ENCODE data around the gene CCDC85C. TPM values are rescaled to one million over a fixed set of nuclear protein-coding genes. Genes with fewer than 3 reads are reported as not detected.

Gene CCDC85C
- total RNA-seq, 1 donor from 2014 or later: 18.6 TPM

- DNase-seq (ENCODE audit: extremely low read depth, low read depth, low spot score): no peak
These were observed 87.7 kb downstream of the CCDC85C start for GRCh38 chr14:99516156-99516870.

- no peak for DNase-seq (ENCODE audit: extremely low read depth, low read depth, low spot score)
These were observed 88.5 kb downstream of the CCDC85C start for GRCh38 chr14:99515301-99516155.

DNA sequence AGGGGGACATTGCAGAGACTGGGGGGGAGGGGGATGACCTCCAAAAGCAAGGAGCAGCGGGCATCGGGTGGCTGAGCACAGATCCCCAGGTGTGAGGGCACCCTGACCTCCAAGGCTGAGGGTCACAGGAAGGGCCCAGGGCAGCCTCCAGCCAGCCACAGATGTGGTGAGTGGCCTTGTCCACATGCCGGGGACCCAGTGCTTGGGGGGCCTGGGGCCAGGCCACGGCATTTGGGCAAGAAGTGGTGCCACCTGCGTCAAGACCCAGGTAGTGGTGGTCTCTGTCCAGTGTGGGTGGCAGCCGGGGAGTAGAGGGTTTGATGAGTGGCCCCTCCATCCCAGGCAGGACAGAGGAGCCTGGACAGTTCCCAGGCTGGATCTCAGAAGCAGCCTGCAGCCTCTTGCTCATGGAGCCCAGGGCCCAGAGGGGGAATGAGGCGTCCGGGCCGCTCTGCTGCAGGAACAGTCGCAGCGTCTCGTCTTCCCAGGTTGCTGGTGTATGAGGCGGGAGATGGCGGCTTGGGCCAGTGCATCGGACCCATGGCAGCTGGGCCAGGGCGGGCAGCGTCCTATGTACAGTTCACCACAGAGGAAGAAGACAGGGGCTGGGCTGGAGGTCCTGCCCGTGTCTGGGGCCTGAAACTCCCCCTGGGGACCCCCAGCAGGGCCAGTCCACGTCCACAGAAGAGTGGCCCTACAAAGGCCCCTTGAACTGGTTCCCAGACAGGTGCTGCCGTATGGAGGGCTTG is 89.3 kb downstream of the CCDC85C start:
- no peak for DNase-seq (ENCODE audit: extremely low read depth, low read depth, low spot score)

DNA sequence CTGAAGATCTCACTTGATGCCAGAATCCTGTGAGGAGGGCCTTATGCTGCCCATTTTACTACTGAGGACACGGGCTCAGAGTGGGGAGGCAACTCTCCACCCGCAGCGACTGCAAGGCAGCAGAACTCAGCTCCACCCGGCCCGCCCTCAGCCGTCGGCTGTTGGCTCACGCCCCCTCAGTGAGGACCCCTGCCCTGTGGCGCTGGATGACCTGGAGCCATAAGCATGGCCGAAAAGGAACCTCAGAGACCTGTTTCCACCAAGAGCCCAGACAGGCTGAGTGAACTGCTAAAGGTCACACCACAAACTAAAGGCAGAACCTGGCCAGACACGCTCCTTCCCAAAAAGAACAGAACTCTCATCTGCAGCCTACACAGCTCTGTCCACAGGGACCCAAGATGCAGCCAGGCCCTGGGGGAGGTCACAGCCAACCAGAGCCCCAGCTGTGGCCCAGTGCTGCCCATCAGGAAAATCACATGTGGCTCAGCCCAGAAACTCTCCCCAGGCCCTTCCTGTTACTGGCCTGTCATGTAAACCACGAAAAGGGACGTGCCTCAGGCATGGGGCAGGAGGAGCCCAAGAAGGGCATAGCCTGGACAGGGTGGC is 90.0 kb downstream of the CCDC85C start:
- DNase-seq (ENCODE audit: extremely low read depth, low read depth, low spot score): no peak

DNA sequence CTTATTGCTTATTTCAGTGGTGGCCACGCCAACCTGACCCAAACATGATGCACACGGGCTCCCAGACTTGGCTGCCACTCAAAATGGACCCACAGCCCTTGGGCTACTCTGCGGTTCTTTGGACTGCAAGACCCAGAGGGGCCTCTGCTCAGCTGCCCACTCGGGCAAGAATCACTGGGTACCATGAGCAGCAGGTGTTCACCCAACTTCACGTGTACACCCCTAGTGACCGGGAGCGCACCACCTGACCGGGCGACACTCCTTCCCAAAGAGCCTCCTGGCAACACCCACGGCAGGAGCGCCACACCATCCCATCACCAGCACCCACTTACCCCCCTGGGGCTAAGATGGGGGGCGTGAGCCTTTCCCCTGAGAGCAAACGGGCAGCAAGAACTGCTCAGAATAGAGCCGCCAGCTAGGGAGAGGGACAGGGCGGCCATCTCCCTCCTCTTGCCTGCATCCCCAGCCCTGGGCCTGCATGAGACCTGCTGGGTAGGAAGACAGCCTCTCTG is 90.8 kb downstream of the CCDC85C start:
- DNase-seq (ENCODE audit: extremely low read depth, low read depth, low spot score): no peak

- no peak for DNase-seq (ENCODE audit: extremely low read depth, low read depth, low spot score)
These were observed 91.3 kb downstream of the CCDC85C start for GRCh38 chr14:99512571-99513182.

DNA sequence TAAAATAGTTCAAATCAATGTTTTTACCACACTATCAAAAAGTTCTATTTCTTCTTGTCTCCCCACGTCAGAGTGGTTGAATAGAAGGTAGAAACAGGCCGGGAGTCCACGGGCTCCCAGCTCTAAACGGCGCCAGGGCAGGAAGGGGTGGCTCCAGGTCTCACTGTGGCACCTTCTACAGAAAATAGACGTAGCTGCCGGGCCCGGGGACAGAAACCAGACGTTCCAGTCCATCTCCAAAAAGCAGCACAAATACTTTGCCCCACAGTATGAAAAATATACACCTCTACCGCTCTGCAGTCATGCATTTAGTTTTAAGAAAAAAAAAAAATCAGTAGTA is 91.9 kb downstream of the CCDC85C start:
- DNase-seq (ENCODE audit: extremely low read depth, low read depth, low spot score): no peak

GRCh38 chr14:99511421-99512109 is 92.4 kb downstream of the CCDC85C start:
- no peak for DNase-seq (ENCODE audit: extremely low read depth, low read depth, low spot score)

GRCh38 chr14:99510556-99511139 is 93.4 kb downstream of the CCDC85C start:
- no peak for DNase-seq (ENCODE audit: extremely low read depth, low read depth, low spot score)

DNA sequence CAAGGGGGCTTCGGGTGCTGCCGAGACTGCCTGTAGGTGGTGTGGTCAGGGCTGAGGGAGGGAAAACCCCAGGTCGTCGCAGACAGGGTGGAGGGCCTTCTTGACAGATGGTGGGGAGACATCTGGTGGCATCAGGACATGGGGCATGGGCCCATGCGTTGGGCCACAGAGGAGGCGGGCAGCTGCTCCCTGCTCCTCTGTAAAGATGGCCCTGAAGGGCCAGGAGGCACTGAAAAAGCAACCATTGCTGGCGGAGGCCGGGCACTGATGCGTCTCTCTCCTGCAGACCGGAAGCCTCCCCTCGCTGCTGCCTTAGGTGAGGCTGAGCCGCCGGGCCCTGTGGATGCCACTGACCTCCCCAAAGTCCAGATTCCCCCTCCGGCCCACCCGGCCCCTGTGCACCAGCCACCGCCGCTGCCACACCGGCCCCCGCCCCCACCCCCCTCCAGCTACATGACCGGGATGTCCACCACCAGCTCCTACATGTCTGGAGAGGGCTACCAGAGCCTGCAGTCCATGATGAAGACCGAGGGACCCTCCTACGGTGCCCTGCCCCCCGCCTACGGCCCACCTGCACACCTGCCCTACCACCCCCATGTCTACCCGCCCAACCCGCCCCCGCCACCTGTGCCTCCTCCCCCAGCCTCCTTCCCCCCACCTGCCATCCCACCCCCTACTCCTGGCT is 94.0 kb downstream of the CCDC85C start:
- no peak for DNase-seq (ENCODE audit: extremely low read depth, low read depth, low spot score)

DNA sequence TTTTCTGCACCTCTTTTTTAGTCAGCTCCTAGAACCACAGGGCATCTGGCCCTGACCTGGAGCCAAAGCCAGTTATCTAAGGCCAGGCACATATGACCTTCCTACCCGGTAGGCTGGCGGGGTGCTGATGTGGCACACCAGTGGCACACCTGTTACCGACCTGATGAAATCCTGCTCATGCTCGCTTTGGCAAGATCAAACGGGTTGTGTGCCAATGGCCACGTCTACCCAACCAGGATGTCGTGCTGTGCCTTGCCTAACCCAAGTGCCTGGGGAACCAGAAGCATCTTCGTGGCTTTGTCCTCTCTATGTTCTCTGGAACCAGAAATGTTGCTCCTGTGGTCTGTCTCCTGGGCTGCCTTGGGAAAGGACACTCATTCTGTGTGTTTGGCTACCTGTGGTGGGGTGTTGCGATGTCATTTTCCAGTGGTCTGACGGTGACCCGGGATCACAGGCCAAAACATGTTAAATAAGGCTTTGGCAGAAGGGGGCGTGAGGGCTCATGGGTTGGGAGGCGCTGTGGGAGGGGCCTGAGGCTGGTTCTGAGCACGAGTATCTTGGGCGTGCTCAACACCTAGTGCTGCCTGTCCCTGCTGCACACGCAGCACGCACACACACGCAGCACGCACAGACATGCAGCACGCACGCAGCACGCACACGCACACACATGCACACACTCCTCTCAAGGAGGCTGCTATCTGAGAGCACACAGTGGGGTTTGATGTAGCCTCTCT is 94.9 kb downstream of the CCDC85C start:
- no peak for DNase-seq (ENCODE audit: extremely low read depth, low read depth, low spot score)

DNA sequence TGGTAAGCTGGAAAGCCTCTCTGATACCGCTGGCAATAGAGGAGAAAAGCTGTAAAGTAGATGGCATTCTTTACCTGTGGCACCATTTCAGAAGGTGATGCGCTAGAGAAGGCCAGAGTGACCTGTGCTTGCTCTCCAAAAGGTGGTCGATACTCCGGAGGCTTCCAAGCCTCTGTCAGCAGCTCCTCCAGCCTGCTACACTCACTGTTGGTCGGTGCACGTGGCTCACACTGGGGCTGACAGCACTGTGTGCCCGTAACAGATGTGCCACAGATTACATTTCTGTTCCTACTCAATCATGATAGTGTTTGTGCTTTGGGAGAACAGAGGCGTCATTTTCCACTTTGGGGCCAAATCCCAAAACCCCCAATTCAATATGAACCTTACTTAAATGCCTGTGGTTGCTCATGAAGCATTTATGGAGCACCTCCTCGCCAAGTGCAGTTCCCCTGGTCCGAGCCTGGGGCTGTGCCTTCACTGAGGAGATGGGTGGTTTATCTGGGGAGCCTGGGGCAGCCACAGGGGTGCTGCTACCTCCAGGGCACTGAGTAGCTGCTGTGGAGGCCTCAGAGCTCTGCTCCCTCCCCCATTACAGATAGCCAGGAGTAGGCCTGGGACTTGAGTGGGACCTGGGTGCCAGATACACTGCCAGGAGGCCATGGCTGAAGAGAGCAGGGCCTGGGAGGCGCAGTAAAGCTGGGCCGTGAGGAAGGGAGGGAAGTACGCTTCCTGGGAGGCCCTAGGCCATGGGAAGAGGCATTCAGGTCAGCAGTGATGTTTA is 96.0 kb downstream of the CCDC85C start:
- DNase-seq (ENCODE audit: extremely low read depth, low read depth, low spot score): no peak

DNA sequence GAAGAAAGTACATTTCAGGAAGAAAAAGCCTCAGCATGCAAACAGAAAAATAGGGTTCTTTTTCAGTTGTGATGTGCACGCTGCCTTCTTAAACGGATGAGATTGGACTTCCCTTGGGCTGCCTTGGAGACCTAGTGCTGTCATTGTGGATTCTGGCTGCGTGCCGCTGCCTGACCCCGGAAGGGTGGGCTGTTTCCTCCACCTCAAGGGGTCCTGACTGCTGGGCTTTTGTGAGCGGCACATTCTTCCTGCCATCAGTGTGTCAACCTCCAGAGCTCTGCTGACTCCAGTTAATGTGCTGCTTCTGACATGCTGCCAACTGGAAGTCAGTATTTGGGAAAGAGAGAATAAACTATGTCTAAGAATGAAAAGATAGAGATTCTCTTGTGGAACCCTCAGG is 97.7 kb downstream of the CCDC85C start:
- no peak for DNase-seq (ENCODE audit: extremely low read depth, low read depth, low spot score)

- no peak for DNase-seq (ENCODE audit: extremely low read depth, low read depth, low spot score)
These were observed 98.9 kb downstream of the CCDC85C start for GRCh38 chr14:99505089-99505488.

GRCh38 chr14:99503848-99504453 is 100.1 kb downstream of the CCDC85C start:
- no peak for DNase-seq (ENCODE audit: extremely low read depth, low read depth, low spot score)

DNA sequence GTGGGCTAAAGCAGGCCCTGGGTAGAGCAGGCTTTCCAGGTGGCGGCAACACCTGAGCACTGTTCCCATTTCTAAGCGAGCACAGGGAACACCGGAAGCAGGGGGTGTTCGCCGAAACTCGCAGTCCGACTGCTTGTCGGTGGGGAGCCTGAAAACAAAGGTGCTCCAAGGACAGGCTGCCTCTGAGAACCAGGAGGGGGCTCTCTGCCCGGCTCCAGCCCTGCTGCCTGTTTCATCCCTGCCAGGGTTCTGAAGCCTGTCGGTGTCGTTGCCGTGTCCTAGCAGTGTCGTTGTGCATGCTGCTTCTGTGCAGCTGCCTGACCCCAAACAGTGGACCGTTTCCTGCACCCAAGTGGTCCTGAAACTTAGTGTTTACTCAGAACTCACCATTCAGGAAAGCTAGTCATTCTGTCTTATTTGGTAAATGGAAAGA is 101.0 kb downstream of the CCDC85C start:
- no peak for DNase-seq (ENCODE audit: extremely low read depth, low read depth, low spot score)

- no peak for DNase-seq (ENCODE audit: extremely low read depth, low read depth, low spot score)
These were observed 106.1 kb downstream of the CCDC85C start for GRCh38 chr14:99497894-99498293.
